ENCODE measurements around the gene ZNF366.

- TF ChIP-seq POLR2A (IDR thresholded peaks at IDR 0.05) (no peak), CTCF (IDR thresholded peaks at IDR 0.05) (no peak), EP300 (IDR thresholded peaks at IDR 0.05) (no peak)
Measured at GRCh38 chr5:72477644-72478043, 29.6 kb downstream of the ZNF366 start.

Data from ovary (tissue), 3 donors.